Epithelial cell of esophagus (primary cell): Measurements from ENCODE around the gene SRD5A1.
A peak's percentile ranks its signal among the peaks of the same experiment; 100 is the strongest.

Source experiments
- DNase-seq: peaks from one replicate; pipeline ENCODE4 v3.0.0; 2010; ENCODE audit warnings: low read depth
- H3K4me3 ChIP-seq: 2 replicates; pipeline ENCODE4 v1.5.1; 2011; ENCODE audit warnings: mild to moderate bottlenecking, low read length, control low read depth
- CTCF ChIP-seq: IDR thresholded peaks from 2 replicates; pipeline ENCODE4 v1.5.1; 2011; ENCODE audit warnings: low read depth, mild to moderate bottlenecking, low read length, control low read depth, inconsistent platforms; ENCODE audit not compliant: insufficient read depth; ENCODE audit errors: missing control alignments

SRD5A1 gene

GRCh38 chr5:6707852-6708251 lies 74.6 kb downstream of the SRD5A1 start:
- no peak overlapping the region for H3K4me3 ChIP-seq
- TF ChIP-seq CTCF, result no peak
- no peak for DNase-seq

GRCh38 chr5:6708814-6709213 lies 75.6 kb downstream of the SRD5A1 start:
- DNase-seq, result no peak
- TF ChIP-seq CTCF, result no peak
- no peak overlapping the region for H3K4me3 ChIP-seq

DNA sequence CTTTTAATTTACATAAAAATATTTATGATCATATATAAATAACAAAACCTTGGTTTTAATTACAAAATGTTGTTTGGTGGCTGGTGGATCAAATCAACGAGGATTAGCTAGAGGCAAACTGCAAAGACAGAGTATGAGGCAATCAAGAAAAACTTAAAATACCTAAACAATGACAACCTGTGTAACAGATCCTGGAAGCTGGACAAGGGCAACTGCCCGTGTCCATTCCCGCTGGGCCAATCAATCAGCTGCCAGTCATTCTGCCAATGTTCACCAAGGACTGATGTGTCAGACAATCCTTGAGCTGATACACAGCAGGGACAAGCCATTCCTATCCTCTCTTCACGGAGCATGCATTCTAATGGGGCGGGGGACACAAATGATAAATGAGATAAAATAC lies 76.8 kb downstream of the SRD5A1 start:
- no peak overlapping the region for H3K4me3 ChIP-seq
- no peak for TF ChIP-seq CTCF
- no peak for DNase-seq

GRCh38 chr5:6710551-6711318 lies 77.5 kb downstream of the SRD5A1 start:
- H3K4me3 ChIP-seq, result no peak overlapping the region
- no peak for TF ChIP-seq CTCF
- DNase-seq, result no peak

GRCh38 chr5:6711409-6712141 lies 78.3 kb downstream of the SRD5A1 start:
- DNase-seq, result no peak
- no peak for TF ChIP-seq CTCF
- H3K4me3 ChIP-seq, result peak overlapping the region; percentile 64

- no peak for TF ChIP-seq CTCF
- peak; percentile 55 for DNase-seq
- peak overlapping the region; percentile 64 for H3K4me3 ChIP-seq
Observed at GRCh38 chr5:6712142-6712576, 78.9 kb downstream of the SRD5A1 start.
